HepG2 (cell line): ENCODE results near the gene ATP2A3. TPM values are rescaled to one million over a fixed set of nuclear protein-coding genes. Genes with fewer than 3 reads are reported as not detected.
A peak's percentile ranks its signal among the peaks of the same experiment; 100 is the strongest.

ENCODE experiments used
- FOXK2 ChIP-seq: fragments of 450-650 bp; IDR thresholded peaks from 2 replicates; pipeline ENCODE4 v1.6.1; 2016
- MIXL1 ChIP-seq: IDR thresholded peaks from 2 replicates; pipeline ENCODE4 v1.6.1; 2016
- NPAS2 ChIP-seq: sonication (generic); formaldehyde crosslinking; IDR thresholded peaks from 2 replicates; pipeline ENCODE4 v1.8.0; 2022; ENCODE audit warnings: mild to moderate bottlenecking, missing genetic modification reagents, borderline replicate concordance
- PPARG ChIP-seq: conservative IDR thresholded peaks from 2 replicates; pipeline ENCODE4 v1.6.1; 2016; ENCODE audit warnings: missing biosample characterization, missing genetic modification reagents
- SAP130 ChIP-seq: IDR thresholded peaks from 2 replicates; pipeline ENCODE4 v1.6.1; 2016; ENCODE audit warnings: low read depth
- ZFP37 ChIP-seq: sonication (generic); formaldehyde crosslinking; IDR thresholded peaks from 2 replicates; pipeline ENCODE4 v1.4.0; 2020; ENCODE audit warnings: missing genetic modification reagents, borderline replicate concordance
- ZNF232 ChIP-seq: sonication (generic); formaldehyde crosslinking; IDR thresholded peaks from 2 replicates; pipeline ENCODE4 v1.4.0; 2020; ENCODE audit warnings: missing genetic modification reagents, borderline replicate concordance
- ZNF552 ChIP-seq: sonication (generic); formaldehyde crosslinking; IDR thresholded peaks from 2 replicates; pipeline ENCODE4 v1.9.0; 2022; ENCODE audit warnings: missing genetic modification reagents, mild to moderate bottlenecking, borderline replicate concordance
- polyA plus RNA-seq, 8 experiments: library from polyadenylated mRNA; depleted of rRNA in 3 of 8; stranded (reverse) in 7 of 8; unstranded in 1 of 8; fragments of >200 nt; fragmentation: Illumina TruSeq in 4 of 8; extraction: Trizol in 4 of 8; gene quantifications; 2 replicates each; pipeline versions ENCODE4 v1.2.1 to v1.2.3, GENCODE V29; 2011 to 2016; ENCODE audit warnings: low read depth in 4 of 8, missing spikeins in 1 of 8, mixed read lengths in 1 of 8; ENCODE audit not compliant: insufficient read depth in 1 of 8
- total RNA-seq, 5 experiments: library from RNA; depleted of rRNA; stranded (reverse); fragments of >200 nt; fragmentation: Illumina TruSeq; extraction: Trizol; gene quantifications; 2 replicates each; pipeline ENCODE4 v1.2.3, GENCODE V29; 2016; ENCODE audit warnings: low read depth in 1 of 5
- TF ChIP-seq, protein P1 (sequence below): sonication (generic); formaldehyde crosslinking; IDR thresholded peaks from 2 replicates; pipeline ENCODE4 v1.5.0; 2020; ENCODE audit warnings: mild to moderate bottlenecking, missing genetic modification reagents
- TF ChIP-seq, protein P2 (sequence below): conservative IDR thresholded peaks from 2 replicates; pipeline ENCODE4 v1.6.1; 2018; ENCODE audit warnings: missing genetic modification reagents
- TF ChIP-seq, protein P3 (sequence below): IDR thresholded peaks from 2 replicates; pipeline ENCODE4 v1.6.1; 2016; ENCODE audit warnings: control low read depth
- TF ChIP-seq, protein P4 (sequence below): sonication (generic); formaldehyde crosslinking; IDR thresholded peaks from 2 replicates; pipeline ENCODE4 v1.9.0; 2021; ENCODE audit warnings: mild to moderate bottlenecking, missing genetic modification reagents
- TF ChIP-seq, protein P5 (sequence below): sonication (generic); formaldehyde crosslinking; IDR thresholded peaks from 2 replicates; pipeline ENCODE4 v1.5.0; 2020; ENCODE audit warnings: missing genetic modification reagents
- TF ChIP-seq, protein P6 (sequence below): sonication (generic); formaldehyde crosslinking; IDR thresholded peaks from 2 replicates; pipeline ENCODE4 v1.8.1; 2022; ENCODE audit warnings: low read depth, mild to moderate bottlenecking, missing genetic modification reagents

ATP2A3 gene
- total and polyA plus RNA-seq, 2 of the 13 experiments (the other 11 are each of a cell fraction or from before 2014, with no cell fraction given) = 0.07 TPM; not detected in 1

DNA sequence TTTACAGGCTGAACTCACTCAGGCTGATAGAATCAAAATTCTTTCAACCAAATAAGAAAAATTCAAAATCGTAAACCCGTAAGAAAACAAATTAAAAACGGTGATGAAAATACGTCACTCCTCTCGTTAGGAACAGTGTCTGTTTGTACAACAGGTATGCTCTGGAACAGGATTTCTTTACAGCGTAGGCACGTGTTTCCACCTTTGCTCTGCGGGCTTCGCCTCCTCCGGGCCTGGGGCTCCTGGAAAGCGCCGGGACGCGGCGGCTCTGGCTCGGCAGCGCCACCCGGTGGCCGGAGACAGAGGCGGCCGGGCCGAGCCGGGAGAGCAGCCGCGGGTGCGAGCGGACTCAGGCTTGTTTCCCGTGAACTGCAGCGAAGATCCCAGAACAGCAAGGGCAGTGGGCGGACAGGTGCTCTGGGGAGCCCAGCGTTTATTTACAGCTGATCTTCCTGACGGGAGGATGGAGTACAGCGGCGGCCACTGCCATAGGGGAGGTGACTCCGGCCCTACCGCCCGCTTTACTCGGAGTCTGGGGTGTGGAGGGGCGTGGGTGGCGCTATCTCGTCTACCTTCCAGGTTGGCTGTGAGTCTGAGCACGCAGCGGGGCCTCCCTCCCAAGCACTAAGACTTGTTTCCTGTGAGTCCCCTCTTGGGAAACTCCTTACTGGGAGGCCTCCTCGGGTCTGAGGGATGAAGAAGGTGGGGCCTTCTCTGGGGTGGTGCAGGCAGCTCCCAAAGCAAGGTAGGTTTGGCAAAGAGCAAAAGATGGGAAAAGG, 40.5 kb upstream of the ATP2A3 start (continued):
- TF ChIP-seq, protein P1, sequence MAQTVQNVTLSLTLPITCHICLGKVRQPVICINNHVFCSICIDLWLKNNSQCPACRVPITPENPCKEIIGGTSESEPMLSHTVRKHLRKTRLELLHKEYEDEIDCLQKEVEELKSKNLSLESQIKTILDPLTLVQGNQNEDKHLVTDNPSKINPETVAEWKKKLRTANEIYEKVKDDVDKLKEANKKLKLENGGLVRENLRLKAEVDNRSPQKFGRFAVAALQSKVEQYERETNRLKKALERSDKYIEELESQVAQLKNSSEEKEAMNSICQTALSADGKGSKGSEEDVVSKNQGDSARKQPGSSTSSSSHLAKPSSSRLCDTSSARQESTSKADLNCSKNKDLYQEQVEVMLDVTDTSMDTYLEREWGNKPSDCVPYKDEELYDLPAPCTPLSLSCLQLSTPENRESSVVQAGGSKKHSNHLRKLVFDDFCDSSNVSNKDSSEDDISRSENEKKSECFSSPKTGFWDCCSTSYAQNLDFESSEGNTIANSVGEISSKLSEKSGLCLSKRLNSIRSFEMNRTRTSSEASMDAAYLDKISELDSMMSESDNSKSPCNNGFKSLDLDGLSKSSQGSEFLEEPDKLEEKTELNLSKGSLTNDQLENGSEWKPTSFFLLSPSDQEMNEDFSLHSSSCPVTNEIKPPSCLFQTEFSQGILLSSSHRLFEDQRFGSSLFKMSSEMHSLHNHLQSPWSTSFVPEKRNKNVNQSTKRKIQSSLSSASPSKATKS (CRISPR knock-in tag) = no peak
- peak; percentile 62 for TF ChIP-seq SAP130
- peak; percentile 59; the same call in 1 of the 2 replicates for TF ChIP-seq PPARG (CRISPR knock-in tag)
- TF ChIP-seq, protein P2, sequence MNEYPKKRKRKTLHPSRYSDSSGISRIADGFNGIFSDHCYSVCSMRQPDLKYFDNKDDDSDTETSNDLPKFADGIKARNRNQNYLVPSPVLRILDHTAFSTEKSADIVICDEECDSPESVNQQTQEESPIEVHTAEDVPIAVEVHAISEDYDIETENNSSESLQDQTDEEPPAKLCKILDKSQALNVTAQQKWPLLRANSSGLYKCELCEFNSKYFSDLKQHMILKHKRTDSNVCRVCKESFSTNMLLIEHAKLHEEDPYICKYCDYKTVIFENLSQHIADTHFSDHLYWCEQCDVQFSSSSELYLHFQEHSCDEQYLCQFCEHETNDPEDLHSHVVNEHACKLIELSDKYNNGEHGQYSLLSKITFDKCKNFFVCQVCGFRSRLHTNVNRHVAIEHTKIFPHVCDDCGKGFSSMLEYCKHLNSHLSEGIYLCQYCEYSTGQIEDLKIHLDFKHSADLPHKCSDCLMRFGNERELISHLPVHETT = no peak
- TF ChIP-seq, protein P3, sequence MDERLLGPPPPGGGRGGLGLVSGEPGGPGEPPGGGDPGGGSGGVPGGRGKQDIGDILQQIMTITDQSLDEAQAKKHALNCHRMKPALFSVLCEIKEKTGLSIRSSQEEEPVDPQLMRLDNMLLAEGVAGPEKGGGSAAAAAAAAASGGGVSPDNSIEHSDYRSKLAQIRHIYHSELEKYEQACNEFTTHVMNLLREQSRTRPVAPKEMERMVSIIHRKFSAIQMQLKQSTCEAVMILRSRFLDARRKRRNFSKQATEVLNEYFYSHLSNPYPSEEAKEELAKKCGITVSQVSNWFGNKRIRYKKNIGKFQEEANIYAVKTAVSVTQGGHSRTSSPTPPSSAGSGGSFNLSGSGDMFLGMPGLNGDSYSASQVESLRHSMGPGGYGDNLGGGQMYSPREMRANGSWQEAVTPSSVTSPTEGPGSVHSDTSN = no peak
- TF ChIP-seq, protein P4, sequence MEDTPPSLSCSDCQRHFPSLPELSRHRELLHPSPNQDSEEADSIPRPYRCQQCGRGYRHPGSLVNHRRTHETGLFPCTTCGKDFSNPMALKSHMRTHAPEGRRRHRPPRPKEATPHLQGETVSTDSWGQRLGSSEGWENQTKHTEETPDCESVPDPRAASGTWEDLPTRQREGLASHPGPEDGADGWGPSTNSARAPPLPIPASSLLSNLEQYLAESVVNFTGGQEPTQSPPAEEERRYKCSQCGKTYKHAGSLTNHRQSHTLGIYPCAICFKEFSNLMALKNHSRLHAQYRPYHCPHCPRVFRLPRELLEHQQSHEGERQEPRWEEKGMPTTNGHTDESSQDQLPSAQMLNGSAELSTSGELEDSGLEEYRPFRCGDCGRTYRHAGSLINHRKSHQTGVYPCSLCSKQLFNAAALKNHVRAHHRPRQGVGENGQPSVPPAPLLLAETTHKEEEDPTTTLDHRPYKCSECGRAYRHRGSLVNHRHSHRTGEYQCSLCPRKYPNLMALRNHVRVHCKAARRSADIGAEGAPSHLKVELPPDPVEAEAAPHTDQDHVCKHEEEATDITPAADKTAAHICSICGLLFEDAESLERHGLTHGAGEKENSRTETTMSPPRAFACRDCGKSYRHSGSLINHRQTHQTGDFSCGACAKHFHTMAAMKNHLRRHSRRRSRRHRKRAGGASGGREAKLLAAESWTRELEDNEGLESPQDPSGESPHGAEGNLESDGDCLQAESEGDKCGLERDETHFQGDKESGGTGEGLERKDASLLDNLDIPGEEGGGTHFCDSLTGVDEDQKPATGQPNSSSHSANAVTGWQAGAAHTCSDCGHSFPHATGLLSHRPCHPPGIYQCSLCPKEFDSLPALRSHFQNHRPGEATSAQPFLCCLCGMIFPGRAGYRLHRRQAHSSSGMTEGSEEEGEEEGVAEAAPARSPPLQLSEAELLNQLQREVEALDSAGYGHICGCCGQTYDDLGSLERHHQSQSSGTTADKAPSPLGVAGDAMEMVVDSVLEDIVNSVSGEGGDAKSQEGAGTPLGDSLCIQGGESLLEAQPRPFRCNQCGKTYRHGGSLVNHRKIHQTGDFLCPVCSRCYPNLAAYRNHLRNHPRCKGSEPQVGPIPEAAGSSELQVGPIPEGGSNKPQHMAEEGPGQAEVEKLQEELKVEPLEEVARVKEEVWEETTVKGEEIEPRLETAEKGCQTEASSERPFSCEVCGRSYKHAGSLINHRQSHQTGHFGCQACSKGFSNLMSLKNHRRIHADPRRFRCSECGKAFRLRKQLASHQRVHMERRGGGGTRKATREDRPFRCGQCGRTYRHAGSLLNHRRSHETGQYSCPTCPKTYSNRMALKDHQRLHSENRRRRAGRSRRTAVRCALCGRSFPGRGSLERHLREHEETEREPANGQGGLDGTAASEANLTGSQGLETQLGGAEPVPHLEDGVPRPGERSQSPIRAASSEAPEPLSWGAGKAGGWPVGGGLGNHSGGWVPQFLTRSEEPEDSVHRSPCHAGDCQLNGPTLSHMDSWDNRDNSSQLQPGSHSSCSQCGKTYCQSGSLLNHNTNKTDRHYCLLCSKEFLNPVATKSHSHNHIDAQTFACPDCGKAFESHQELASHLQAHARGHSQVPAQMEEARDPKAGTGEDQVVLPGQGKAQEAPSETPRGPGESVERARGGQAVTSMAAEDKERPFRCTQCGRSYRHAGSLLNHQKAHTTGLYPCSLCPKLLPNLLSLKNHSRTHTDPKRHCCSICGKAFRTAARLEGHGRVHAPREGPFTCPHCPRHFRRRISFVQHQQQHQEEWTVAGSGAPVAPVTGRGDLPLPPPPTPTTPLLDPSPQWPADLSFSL = no peak
- TF ChIP-seq ZFP37 (CRISPR knock-in tag) = peak; percentile 82; the same call in 1 of the 2 replicates
- TF ChIP-seq MIXL1 (CRISPR knock-in tag) = peak; percentile 72; the same call in 1 of the 2 replicates
- TF ChIP-seq FOXK2 = no peak
- 0 out of 2 replicates have a peak, but pooled peaks have one; percentile 44 for TF ChIP-seq ZNF552 (CRISPR knock-in tag)
- peak; percentile 88 for TF ChIP-seq ZNF232
- TF ChIP-seq NPAS2 (CRISPR knock-in tag) = no peak
- TF ChIP-seq, protein P5, sequence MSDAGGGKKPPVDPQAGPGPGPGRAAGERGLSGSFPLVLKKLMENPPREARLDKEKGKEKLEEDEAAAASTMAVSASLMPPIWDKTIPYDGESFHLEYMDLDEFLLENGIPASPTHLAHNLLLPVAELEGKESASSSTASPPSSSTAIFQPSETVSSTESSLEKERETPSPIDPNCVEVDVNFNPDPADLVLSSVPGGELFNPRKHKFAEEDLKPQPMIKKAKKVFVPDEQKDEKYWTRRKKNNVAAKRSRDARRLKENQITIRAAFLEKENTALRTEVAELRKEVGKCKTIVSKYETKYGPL (CRISPR knock-in tag) = peak; percentile 80
- TF ChIP-seq, protein P6, sequence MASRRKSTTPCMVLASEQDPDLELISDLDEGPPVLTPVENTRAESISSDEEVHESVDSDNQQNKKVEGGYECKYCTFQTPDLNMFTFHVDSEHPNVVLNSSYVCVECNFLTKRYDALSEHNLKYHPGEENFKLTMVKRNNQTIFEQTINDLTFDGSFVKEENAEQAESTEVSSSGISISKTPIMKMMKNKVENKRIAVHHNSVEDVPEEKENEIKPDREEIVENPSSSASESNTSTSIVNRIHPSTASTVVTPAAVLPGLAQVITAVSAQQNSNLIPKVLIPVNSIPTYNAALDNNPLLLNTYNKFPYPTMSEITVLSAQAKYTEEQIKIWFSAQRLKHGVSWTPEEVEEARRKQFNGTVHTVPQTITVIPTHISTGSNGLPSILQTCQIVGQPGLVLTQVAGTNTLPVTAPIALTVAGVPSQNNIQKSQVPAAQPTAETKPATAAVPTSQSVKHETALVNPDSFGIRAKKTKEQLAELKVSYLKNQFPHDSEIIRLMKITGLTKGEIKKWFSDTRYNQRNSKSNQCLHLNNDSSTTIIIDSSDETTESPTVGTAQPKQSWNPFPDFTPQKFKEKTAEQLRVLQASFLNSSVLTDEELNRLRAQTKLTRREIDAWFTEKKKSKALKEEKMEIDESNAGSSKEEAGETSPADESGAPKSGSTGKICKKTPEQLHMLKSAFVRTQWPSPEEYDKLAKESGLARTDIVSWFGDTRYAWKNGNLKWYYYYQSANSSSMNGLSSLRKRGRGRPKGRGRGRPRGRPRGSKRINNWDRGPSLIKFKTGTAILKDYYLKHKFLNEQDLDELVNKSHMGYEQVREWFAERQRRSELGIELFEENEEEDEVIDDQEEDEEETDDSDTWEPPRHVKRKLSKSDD (CRISPR knock-in tag) = no peak
